ENCODE results near the gene KIRREL3. TPM values are rescaled to one million over a fixed set of nuclear protein-coding genes. Genes with fewer than 3 reads are reported as not detected.
"Not testable (repeated sequence)": the region's sequence is repeated elsewhere in the genome, so short reads cannot be mapped to it uniquely, and the experiment has no call there.

KIRREL3 gene
- total RNA-seq, 2 donors from 2014 or later = 0.28 TPM; not detected in 1

- Histone ChIP-seq H3K9me3 (no peaks in the 10 kb centered on the region), H3K36me3 (no peaks in the 10 kb centered on the region), H3K4me1 (replicated peaks) (no peaks in the 10 kb centered on the region), H3K27ac (no peak overlapping the region), H3K27me3 (replicated peaks; ENCODE audit: insufficient read depth) (no peaks in the 10 kb centered on the region), H3K4me3 (no peak overlapping the region)
- DNase-seq (ENCODE audit: low spot score) = no peak
- 83% methylated on average over 10 of the region's 10 CpGs for WGBS
- no peak for TF ChIP-seq POLR2A (IDR thresholded peaks at IDR 0.05)
- no peak for TF ChIP-seq CTCF (IDR thresholded peaks at IDR 0.05)
- TF ChIP-seq POLR2AphosphoS5 (IDR thresholded peaks at IDR 0.05) = no peak
- intact Hi-C loops (cut with DNase I) = no loop called here
These were observed 43.9 kb downstream of the KIRREL3 start for GRCh38 chr11:126956635-126957034.

- H3K4me3 ChIP-seq; H3K36me3 ChIP-seq; intact Hi-C loops (cut with DNase I); DNase-seq (ENCODE audit: low spot score); H3K4me1 ChIP-seq (replicated peaks); H3K27ac ChIP-seq; H3K9me3 ChIP-seq; H3K27me3 ChIP-seq (replicated peaks; ENCODE audit: insufficient read depth): not testable (repeated sequence)
- 98% methylated on average over 2 of the region's 2 CpGs for WGBS
These were observed 48.0 kb downstream of the KIRREL3 start for GRCh38 chr11:126952533-126952932.

GRCh38 chr11:126951465-126951864 lies 49.1 kb downstream of the KIRREL3 start:
- Histone ChIP-seq H3K9me3 (no peaks in the 10 kb centered on the region), H3K36me3 (no peaks in the 10 kb centered on the region), H3K4me1 (replicated peaks) (no peaks in the 10 kb centered on the region), H3K27me3 (replicated peaks; ENCODE audit: insufficient read depth) (no peaks in the 10 kb centered on the region), H3K27ac (no peak overlapping the region), H3K4me3 (no peak overlapping the region)
- no peak for TF ChIP-seq POLR2AphosphoS5 (IDR thresholded peaks at IDR 0.05)
- intact Hi-C loops (cut with DNase I) = no loop called here
- WGBS = 90% methylated on average over 3 of the region's 3 CpGs
- no peak for DNase-seq (ENCODE audit: low spot score)

- Histone ChIP-seq H3K36me3 (no peaks in the 10 kb centered on the region), H3K4me3 (no peak overlapping the region), H3K27me3 (replicated peaks; ENCODE audit: insufficient read depth) (no peaks in the 10 kb centered on the region), H3K9me3 (no peaks in the 10 kb centered on the region), H3K27ac (no peak overlapping the region), H3K4me1 (replicated peaks) (no peaks in the 10 kb centered on the region)
- no peak for TF ChIP-seq CTCF (IDR thresholded peaks at IDR 0.05)
- no peak for TF ChIP-seq POLR2A (IDR thresholded peaks at IDR 0.05)
- no peak for TF ChIP-seq POLR2AphosphoS5 (IDR thresholded peaks at IDR 0.05)
- intact Hi-C loops (cut with DNase I) = no loop called here
- 81% methylated on average over 6 of the region's 6 CpGs for WGBS
- no peak for DNase-seq (ENCODE audit: low spot score)
These were observed 51.3 kb downstream of the KIRREL3 start for GRCh38 chr11:126949066-126949891.

- no peaks in the 10 kb centered on the region for H3K27me3 ChIP-seq (replicated peaks; ENCODE audit: insufficient read depth)
- intact Hi-C loops (cut with DNase I) = no loop called here
- no peak for TF ChIP-seq POLR2AphosphoS5 (IDR thresholded peaks at IDR 0.05)
- TF ChIP-seq POLR2A (IDR thresholded peaks at IDR 0.05) = no peak
- no peak for TF ChIP-seq CTCF (IDR thresholded peaks at IDR 0.05)
- DNase-seq (ENCODE audit: low spot score) = no peak
- H3K4me3 ChIP-seq = no peak overlapping the region
- H3K27ac ChIP-seq = no peak overlapping the region
- no peaks in the 10 kb centered on the region for H3K36me3 ChIP-seq
- 36% methylated on average over 1 of the region's 1 CpG for WGBS
- H3K9me3 ChIP-seq = no peaks in the 10 kb centered on the region
- H3K4me1 ChIP-seq (replicated peaks) = no peaks in the 10 kb centered on the region
These were observed 52.0 kb downstream of the KIRREL3 start for GRCh38 chr11:126948563-126948962.

GRCh38 chr11:126945319-126945718 lies 55.3 kb downstream of the KIRREL3 start:
- intact Hi-C loops (cut with DNase I) = no loop called here
- Histone ChIP-seq H3K4me3 (no peak overlapping the region), H3K36me3 (no peaks in the 10 kb centered on the region), H3K9me3 (no peaks in the 10 kb centered on the region), H3K27me3 (replicated peaks; ENCODE audit: insufficient read depth) (no peaks in the 10 kb centered on the region), H3K4me1 (replicated peaks) (no peaks in the 10 kb centered on the region), H3K27ac (no peak overlapping the region)
- no peak for DNase-seq (ENCODE audit: low spot score)
- TF ChIP-seq POLR2A (IDR thresholded peaks at IDR 0.05) = no peak
- TF ChIP-seq POLR2AphosphoS5 (IDR thresholded peaks at IDR 0.05) = no peak
- no peak for TF ChIP-seq CTCF (IDR thresholded peaks at IDR 0.05)
- WGBS = 61% methylated on average over 3 of the region's 3 CpGs

Measured in prostate gland (tissue), 2 donors.